Epithelial cell of esophagus (primary cell): ENCODE results near the gene MGST2.

ENCODE experiments used
- DNase-seq: peaks from one replicate; pipeline ENCODE4 v3.0.0; 2010; ENCODE audit warnings: low read depth
- H3K4me3 ChIP-seq: 2 replicates; pipeline ENCODE4 v1.5.1; 2011; ENCODE audit warnings: mild to moderate bottlenecking, low read length, control low read depth
- TF ChIP-seq, protein P1 (sequence below): IDR thresholded peaks from 2 replicates; pipeline ENCODE4 v1.5.1; 2011; ENCODE audit warnings: low read depth, mild to moderate bottlenecking, low read length, control low read depth, inconsistent platforms; ENCODE audit not compliant: insufficient read depth; ENCODE audit errors: missing control alignments

The MGST2 gene

DNA sequence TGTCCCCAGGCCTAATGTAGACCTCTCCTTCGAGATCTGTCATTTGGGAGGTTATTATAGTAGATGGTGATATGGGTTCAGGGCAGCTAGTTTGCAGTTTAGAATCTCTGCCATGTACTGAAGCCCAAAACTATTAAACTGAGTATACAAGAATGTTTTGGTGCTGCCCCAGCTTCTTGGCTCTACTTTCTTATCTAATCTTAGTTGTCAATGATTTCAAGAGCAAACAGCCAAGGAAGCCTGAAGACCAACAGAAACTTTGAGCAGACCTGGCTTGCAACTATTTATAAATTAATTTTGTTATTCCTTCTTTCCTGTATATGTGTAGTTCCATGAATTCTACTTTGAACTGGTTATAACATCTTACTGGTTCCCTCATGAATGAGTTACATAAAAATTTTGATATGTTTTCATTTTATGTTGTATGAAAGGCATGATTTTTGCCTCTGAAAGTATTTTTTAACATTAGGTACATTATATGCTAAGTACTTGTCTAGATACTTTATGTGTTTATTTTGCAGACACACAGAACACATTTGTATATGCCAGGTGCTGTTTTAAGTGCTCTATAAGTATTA, 2.0 kb upstream of the MGST2 start:
- TF ChIP-seq, protein P1, sequence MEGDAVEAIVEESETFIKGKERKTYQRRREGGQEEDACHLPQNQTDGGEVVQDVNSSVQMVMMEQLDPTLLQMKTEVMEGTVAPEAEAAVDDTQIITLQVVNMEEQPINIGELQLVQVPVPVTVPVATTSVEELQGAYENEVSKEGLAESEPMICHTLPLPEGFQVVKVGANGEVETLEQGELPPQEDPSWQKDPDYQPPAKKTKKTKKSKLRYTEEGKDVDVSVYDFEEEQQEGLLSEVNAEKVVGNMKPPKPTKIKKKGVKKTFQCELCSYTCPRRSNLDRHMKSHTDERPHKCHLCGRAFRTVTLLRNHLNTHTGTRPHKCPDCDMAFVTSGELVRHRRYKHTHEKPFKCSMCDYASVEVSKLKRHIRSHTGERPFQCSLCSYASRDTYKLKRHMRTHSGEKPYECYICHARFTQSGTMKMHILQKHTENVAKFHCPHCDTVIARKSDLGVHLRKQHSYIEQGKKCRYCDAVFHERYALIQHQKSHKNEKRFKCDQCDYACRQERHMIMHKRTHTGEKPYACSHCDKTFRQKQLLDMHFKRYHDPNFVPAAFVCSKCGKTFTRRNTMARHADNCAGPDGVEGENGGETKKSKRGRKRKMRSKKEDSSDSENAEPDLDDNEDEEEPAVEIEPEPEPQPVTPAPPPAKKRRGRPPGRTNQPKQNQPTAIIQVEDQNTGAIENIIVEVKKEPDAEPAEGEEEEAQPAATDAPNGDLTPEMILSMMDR, result no peak
- no peak overlapping the region for H3K4me3 ChIP-seq
- no peak for DNase-seq

DNA sequence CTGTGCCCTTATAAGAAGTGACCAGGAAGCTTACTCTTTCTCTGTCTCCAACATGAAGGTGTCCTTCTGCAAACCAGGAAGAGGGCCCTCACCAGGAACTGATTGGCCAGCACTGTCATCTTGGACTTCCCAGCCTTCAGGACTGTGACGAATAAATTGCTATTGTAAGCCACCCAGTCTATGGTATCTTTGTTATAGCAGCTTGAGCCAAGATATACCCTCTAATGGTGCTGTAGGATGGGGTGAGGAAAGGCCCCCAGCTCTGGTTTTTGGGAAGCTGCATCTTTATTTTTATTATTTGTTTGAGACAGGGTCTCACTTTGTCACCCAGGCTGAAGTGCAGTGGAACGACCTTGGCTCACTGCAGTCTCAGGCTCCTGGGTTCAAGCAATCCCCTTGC, 1.2 kb upstream of the MGST2 start:
- TF ChIP-seq, protein P1, result no peak
- H3K4me3 ChIP-seq, result no peak overlapping the region
- DNase-seq, result no peak

DNA sequence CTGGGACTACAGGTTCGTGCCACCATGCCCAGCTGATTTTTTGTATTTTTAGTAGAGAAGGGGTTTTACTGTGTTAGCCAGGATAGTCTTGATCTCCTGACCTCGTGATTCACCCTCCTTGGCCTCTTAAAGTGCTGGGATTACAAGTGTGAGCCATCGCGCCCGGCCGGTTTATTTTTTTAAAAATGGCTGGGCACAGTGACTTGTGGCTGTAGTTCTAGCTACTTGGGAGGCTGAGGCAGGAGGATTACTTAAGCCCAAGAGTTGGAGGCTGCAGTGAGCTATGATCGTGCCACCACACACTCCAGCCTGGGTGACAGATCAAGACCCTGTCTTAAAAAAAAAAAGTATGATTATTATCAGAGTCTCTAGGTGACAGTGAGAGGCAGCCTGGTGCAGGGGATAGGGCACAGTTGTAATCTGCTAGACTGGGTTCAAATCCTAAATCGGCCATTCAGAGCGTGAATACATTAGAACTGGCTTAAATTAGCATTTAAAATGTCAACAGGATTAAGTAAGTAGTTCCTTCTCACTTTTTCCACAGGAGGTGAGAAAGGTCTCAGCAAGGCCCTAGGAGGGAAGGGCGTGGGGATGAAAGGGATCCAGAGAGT, 435 bp upstream of the MGST2 start:
- H3K4me3 ChIP-seq, result peak overlapping the region; percentile 52
- TF ChIP-seq, protein P1, result no peak
- no peak for DNase-seq

DNA sequence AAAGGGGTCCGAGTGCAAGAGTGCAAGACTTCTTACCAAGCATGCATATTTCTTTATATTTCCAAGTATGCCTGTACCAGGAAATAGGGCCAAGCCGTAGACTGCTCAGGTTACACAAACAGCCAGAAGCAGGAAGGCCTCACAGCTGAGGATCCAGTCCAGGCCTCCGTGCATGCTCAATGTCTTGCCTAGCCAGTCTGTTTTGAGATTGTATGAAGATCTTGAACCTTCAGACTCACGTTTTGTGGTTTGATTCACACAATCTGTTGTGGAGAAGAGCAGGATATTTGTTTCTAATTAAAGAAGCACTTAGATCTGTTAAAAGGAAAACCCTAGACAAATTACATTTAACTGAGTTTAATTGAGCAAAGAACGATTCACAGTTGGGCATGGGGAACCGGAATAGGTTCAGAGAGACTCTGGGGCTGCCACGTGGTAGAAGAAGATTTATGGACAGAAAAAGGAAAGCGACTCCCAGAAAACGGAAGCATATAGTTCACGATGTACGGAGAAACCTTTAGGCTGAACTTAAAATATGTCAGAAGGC, 1.2 kb downstream of the MGST2 start:
- H3K4me3 ChIP-seq, result peak overlapping the region; percentile 52
- TF ChIP-seq, protein P1, result no peak
- peak; percentile 76 for DNase-seq

DNA sequence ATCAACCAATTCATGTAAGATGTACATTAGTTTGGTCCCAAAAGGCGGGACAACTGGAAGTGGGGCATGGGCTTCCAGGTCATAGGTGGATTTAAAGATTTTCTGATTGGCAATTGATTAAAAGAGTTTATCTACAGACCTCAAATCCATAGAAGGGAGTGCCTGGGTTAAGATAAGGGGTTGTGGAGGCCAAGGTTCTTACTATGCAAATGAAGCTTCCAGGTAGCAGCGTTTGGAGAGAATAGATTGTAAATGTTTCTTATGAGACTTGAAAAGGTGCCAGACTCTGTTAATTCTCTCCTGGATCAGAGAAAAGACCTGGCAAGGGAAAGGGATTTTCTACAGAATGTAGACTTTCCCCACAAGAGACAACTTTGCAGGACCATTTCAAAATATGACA, 2.4 kb downstream of the MGST2 start:
- TF ChIP-seq, protein P1, result no peak
- no peak overlapping the region for H3K4me3 ChIP-seq
- DNase-seq, result no peak

DNA sequence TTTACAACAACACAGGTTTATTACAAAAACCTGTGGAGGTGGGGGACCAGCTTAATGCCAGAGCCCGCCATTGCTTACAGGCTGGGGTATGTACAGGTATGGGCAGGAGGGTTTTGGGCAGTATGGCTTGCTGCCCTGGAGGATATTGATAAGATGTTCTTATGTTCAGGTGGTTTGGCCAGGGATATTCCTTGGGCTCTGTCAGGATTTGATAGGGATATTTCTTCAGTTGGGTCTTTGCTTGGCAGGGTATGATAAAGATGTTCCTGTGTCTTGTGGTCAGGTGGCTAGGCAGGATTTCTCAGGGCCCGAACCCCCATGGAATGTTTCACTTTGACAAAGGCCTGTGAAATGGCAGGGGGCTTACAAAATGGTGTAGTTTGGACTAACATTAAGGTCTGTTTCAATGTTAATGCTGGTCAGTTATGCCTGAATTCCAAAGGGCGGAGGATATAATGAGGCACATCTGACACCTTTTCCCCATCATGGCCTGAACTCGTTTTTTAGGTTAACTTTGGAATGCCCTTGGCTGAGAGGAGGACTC, 3.1 kb downstream of the MGST2 start:
- TF ChIP-seq, protein P1, result no peak
- H3K4me3 ChIP-seq, result no peak overlapping the region
- no peak for DNase-seq

DNA sequence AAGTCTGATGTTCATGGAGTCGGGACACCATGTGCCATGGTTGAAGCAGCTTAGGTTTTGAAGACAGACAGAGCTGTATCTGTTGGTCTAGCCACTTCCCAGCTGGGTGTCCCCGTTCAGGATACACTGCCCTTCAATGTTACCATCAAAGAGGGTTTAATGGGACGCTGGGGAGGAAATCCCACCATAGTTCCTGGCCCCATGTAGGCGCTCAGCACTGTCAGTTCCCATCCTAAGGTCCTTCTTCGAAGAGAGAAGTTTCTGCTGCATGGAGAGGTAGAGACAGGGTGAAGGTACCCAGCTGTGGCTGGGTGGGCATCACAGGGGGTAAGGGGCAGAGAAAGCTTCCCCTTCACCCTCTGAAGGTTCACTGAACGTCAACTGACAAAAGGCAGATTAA, 3.7 kb downstream of the MGST2 start:
- TF ChIP-seq, protein P1, result no peak
- no peak overlapping the region for H3K4me3 ChIP-seq
- DNase-seq, result no peak
